Fibroblast of the aortic adventitia (primary cell): ENCODE results near the gene MRPL17. TPM values are rescaled to one million over a fixed set of nuclear protein-coding genes. Genes with fewer than 3 reads are reported as not detected.

Experiments used
- DNase-seq: peaks from one replicate; pipeline ENCODE4 v3.0.0-alpha.2; 2010; ENCODE audit warnings: low read depth
- H3K4me3 ChIP-seq: 2 replicates; pipeline ENCODE4 v1.5.1; 2011; ENCODE audit warnings: low read depth, mild to moderate bottlenecking, control low read depth, low read length, moderate library complexity
- CTCF ChIP-seq: IDR thresholded peaks from 2 replicates; pipeline ENCODE4 v1.5.1; 2011; ENCODE audit warnings: mild to moderate bottlenecking, low read length, control low read depth, inconsistent platforms; ENCODE audit not compliant: insufficient read depth
- total RNA-seq: library from RNA; depleted of rRNA; stranded (reverse); fragments of >200 nt; gene quantifications from 2 replicates; pipeline ENCODE4 v1.2.3, GENCODE V29; 2012; ENCODE audit warnings: low replicate concordance

The MRPL17 gene
- total RNA-seq, 1 donor: 49.1 TPM

- H3K4me3 ChIP-seq: peak overlapping the region; percentile 99
- TF ChIP-seq CTCF: no peak
- DNase-seq: no peak
Observed at GRCh38 chr11:6682591-6682935, 577 bp downstream of the MRPL17 start.

- DNase-seq: no peak
- TF ChIP-seq CTCF: no peak
- H3K4me3 ChIP-seq: peak overlapping the region; percentile 99
Observed at GRCh38 chr11:6681949-6682348, 1.2 kb downstream of the MRPL17 start.

- no peak for DNase-seq
- no peak for TF ChIP-seq CTCF
- H3K4me3 ChIP-seq: peak overlapping the region; percentile 99
Observed at GRCh38 chr11:6681505-6681904, 1.6 kb downstream of the MRPL17 start.

GRCh38 chr11:6677018-6677417, 6.1 kb downstream of the MRPL17 start:
- no peak for TF ChIP-seq CTCF
- no peak for DNase-seq
- no peak overlapping the region for H3K4me3 ChIP-seq

- no peak for TF ChIP-seq CTCF
Observed at GRCh38 chr11:6674862-6675261, 8.3 kb downstream of the MRPL17 start.

GRCh38 chr11:6674219-6674597, 8.9 kb downstream of the MRPL17 start:
- no peak for DNase-seq
- no peak for TF ChIP-seq CTCF
- H3K4me3 ChIP-seq: no peak overlapping the region

More at GRCh38 chr11:6674862-6675261, 8.3 kb downstream of the MRPL17 start:
- no peak overlapping the region for H3K4me3 ChIP-seq
- no peak for DNase-seq

- no peak for TF ChIP-seq CTCF
- DNase-seq: no peak
- H3K4me3 ChIP-seq: no peak overlapping the region
Observed at GRCh38 chr11:6673523-6674218, 9.5 kb downstream of the MRPL17 start.
